Panc1 (cell line): ENCODE data around the gene ACTA2.

Experiments
- POLR2AphosphoS5 ChIP-seq: IDR thresholded peaks from 2 replicates; pipeline ENCODE4 v1.6.1; 2012; ENCODE audit warnings: mild to moderate bottlenecking, low read depth, low read length, moderate library complexity
- SIN3A ChIP-seq: IDR thresholded peaks from 2 replicates; pipeline ENCODE4 v1.6.1; 2012; ENCODE audit warnings: low read depth, mild to moderate bottlenecking, low read length, moderate library complexity, borderline replicate concordance; ENCODE audit not compliant: insufficient read depth
- TCF7L2 ChIP-seq: IDR thresholded peaks from 2 replicates; pipeline ENCODE4 v1.6.1; 2011; ENCODE audit warnings: mild to moderate bottlenecking, low read depth, low read length, inconsistent platforms
- TF ChIP-seq, protein P1 (sequence below): fragments of 450-650 bp; IDR thresholded peaks from 2 replicates; pipeline ENCODE4 v1.5.1; 2017; ENCODE audit warnings: mild to moderate bottlenecking
- TF ChIP-seq, protein P2 (sequence below), 2 experiments: IDR thresholded peaks; 2 replicates each; pipeline ENCODE4 v1.6.1; 2011 to 2012; ENCODE audit warnings: low read depth in 2 of 2, control low read depth in 1 of 2, low read length in 1 of 2, mild to moderate bottlenecking in 1 of 2, moderate library complexity in 1 of 2; ENCODE audit not compliant: insufficient read depth in 1 of 2

GRCh38 chr10:88975377-88975720 is 22.8 kb upstream of the ACTA2 start:
- TF ChIP-seq, protein P1, sequence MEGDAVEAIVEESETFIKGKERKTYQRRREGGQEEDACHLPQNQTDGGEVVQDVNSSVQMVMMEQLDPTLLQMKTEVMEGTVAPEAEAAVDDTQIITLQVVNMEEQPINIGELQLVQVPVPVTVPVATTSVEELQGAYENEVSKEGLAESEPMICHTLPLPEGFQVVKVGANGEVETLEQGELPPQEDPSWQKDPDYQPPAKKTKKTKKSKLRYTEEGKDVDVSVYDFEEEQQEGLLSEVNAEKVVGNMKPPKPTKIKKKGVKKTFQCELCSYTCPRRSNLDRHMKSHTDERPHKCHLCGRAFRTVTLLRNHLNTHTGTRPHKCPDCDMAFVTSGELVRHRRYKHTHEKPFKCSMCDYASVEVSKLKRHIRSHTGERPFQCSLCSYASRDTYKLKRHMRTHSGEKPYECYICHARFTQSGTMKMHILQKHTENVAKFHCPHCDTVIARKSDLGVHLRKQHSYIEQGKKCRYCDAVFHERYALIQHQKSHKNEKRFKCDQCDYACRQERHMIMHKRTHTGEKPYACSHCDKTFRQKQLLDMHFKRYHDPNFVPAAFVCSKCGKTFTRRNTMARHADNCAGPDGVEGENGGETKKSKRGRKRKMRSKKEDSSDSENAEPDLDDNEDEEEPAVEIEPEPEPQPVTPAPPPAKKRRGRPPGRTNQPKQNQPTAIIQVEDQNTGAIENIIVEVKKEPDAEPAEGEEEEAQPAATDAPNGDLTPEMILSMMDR, result no peak
- TF ChIP-seq POLR2AphosphoS5 (no peak), TCF7L2 (no peak), SIN3A (no peak)
- TF ChIP-seq, protein P2, sequence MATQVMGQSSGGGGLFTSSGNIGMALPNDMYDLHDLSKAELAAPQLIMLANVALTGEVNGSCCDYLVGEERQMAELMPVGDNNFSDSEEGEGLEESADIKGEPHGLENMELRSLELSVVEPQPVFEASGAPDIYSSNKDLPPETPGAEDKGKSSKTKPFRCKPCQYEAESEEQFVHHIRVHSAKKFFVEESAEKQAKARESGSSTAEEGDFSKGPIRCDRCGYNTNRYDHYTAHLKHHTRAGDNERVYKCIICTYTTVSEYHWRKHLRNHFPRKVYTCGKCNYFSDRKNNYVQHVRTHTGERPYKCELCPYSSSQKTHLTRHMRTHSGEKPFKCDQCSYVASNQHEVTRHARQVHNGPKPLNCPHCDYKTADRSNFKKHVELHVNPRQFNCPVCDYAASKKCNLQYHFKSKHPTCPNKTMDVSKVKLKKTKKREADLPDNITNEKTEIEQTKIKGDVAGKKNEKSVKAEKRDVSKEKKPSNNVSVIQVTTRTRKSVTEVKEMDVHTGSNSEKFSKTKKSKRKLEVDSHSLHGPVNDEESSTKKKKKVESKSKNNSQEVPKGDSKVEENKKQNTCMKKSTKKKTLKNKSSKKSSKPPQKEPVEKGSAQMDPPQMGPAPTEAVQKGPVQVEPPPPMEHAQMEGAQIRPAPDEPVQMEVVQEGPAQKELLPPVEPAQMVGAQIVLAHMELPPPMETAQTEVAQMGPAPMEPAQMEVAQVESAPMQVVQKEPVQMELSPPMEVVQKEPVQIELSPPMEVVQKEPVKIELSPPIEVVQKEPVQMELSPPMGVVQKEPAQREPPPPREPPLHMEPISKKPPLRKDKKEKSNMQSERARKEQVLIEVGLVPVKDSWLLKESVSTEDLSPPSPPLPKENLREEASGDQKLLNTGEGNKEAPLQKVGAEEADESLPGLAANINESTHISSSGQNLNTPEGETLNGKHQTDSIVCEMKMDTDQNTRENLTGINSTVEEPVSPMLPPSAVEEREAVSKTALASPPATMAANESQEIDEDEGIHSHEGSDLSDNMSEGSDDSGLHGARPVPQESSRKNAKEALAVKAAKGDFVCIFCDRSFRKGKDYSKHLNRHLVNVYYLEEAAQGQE (IDR thresholded peaks at IDR 0.05; ENCODE audit: insufficient read depth in 1 of 2, low read depth in 2 of 2, low read length in 1 of 2), result no peak
